ENCODE measurements around the gene CCDC73. TPM values are rescaled to one million over a fixed set of nuclear protein-coding genes. Genes with fewer than 3 reads are reported as not detected.

Gene CCDC73
- total and polyA plus RNA-seq, 10 of the 15 experiments (the other 5 are each of a cell fraction or from before 2014, with no cell fraction given), result 0.05 to 0.57 (median 0.14) TPM

- TF ChIP-seq PRDM15 (CRISPR knock-in tag; IDR thresholded peaks at IDR 0.05), result no peak
- TF ChIP-seq DPF2 (IDR thresholded peaks at IDR 0.05), result peak; percentile 64; the same call in 1 of the 2 replicates
Measured at GRCh38 chr11:32821917-32822560, 27.6 kb upstream of the CCDC73 start (continued).

GRCh38 chr11:32821517-32821916, 27.1 kb upstream of the CCDC73 start:
- ATAC-seq (peak; percentile 65), FAIRE-seq (no peak), DNase-seq (ENCODE audit: low read depth, low spot score) (no peak)
- TF ChIP-seq SMARCA5 (IDR thresholded peaks at IDR 0.05) (0 out of 2 replicates have a peak, but pooled peaks have one; percentile 5), JUNB (IDR thresholded peaks at IDR 0.05) (peak; percentile 59), ZBTB11 (CRISPR knock-in tag; IDR thresholded peaks at IDR 0.05) (no peak)
- RAD21 ChIA-PET (ENCODE audit: unreplicated experiment), result interaction anchor here (0.7 to 1.2 kb wide), 3 partner anchors 8 to 17 kb away, joined by 3 read pairs; no protein-coding TSS in a partner anchor
- no peaks in the 10 kb centered on the region for H3K36me3 ChIP-seq (ENCODE audit: control insufficient read depth in 2 of 2, insufficient read depth in 2 of 2, low read length in 1 of 2)
- no peaks in the 10 kb centered on the region for H3K9me3 ChIP-seq (replicated peaks; ENCODE audit: control insufficient read depth, insufficient read depth, low read length)
- H4K20me1 ChIP-seq (ENCODE audit: control insufficient read depth, insufficient read depth), result no peaks in the 10 kb centered on the region
- H3K27ac ChIP-seq (ENCODE audit: control insufficient read depth, insufficient read depth), result no peak overlapping the region
- intact Hi-C loops (cut with micrococcal nuclease; ENCODE audit: unreplicated experiment), result no loop called here
- H3K4me3 ChIP-seq, result peak overlapping the region; percentile 18; the same call in 1 of the 2 replicates
- POLR2A ChIA-PET, result interaction anchor here (1.0 kb wide), 1 partner anchor 10 kb away, joined by 5 read pairs; no protein-coding TSS in a partner anchor
- H2AFZ ChIP-seq (ENCODE audit: control insufficient read depth, low read depth, low read length), result peak overlapping the region; percentile 84
- H3K9ac ChIP-seq (ENCODE audit: control insufficient read depth, insufficient read depth, low read length), result no peak overlapping the region
- H3K27me3 ChIP-seq (replicated peaks in 1 of 2; ENCODE audit: control insufficient read depth in 2 of 2, insufficient read depth in 2 of 2, low read length in 1 of 2), result no peaks in the 10 kb centered on the region
- CTCF ChIA-PET, result interaction anchor here (0.6 to 1.4 kb wide), 2 partner anchors 9 to 12 kb away, joined by 4 to 8 read pairs; no protein-coding TSS in a partner anchor
- H3K4me2 ChIP-seq (ENCODE audit: control insufficient read depth, insufficient read depth), result peak overlapping the region; percentile 43
- no peaks in the 10 kb centered on the region for H3K4me1 ChIP-seq (ENCODE audit: control insufficient read depth, insufficient read depth, low read length)
- SMC1A ChIA-PET (ENCODE audit: uncharacterized antibody, unreplicated experiment), result interaction anchor here (0.8 to 1.4 kb wide), 5 partner anchors 9 to 74 kb away, joined by 3 to 7 read pairs (median 4); no protein-coding TSS in a partner anchor
- in situ Hi-C loops (cut with MboI), result no loop called here
- H3K79me2 ChIP-seq (ENCODE audit: control insufficient read depth, insufficient read depth, low read length), result no peaks in the 10 kb centered on the region
- BruUV-seq (replicated peaks), result no TSS peak

All from GM12878 (cell line).